Effector memory CD8-positive, alpha-beta T cell (primary cell): Measurements from ENCODE around the gene SGO2.

Source experiments
- ATAC-seq: fragments of 150-1000 bp; cut with Tn5 transposase; replicated peaks from 2 replicates; pipeline ENCODE4 v1.10.0; 2021; ENCODE audit warnings: mild to moderate bottlenecking, moderate library complexity
- DNase-seq, 3 experiments: peaks; one replicate each; pipeline ENCODE4 v3.0.0; 2021
- H3K27ac Mint-ChIP-seq, 2 donors: one replicate each; pipeline ENCODE4 v1.8.0; 2022; ENCODE audit warnings: mild to moderate bottlenecking in 2 of 2, mixed read lengths in 2 of 2, moderate library complexity in 2 of 2
- H3K27me3 Mint-ChIP-seq, 2 donors: one replicate each; pipeline ENCODE4 v1.8.0; 2022; ENCODE audit warnings: mixed read lengths in 2 of 2
- H3K36me3 Mint-ChIP-seq: one replicate; pipeline ENCODE4 v1.8.0; 2022; ENCODE audit warnings: mild to moderate bottlenecking, moderate library complexity, mixed read lengths; ENCODE audit not compliant: insufficient read depth
- H3K4me1 Mint-ChIP-seq, 2 donors: one replicate each; pipeline ENCODE4 v1.8.0; 2022; ENCODE audit warnings: low read depth in 2 of 2, mixed read lengths in 2 of 2
- H3K4me3 Mint-ChIP-seq, 2 donors: one replicate each; pipeline ENCODE4 v1.8.0; 2022; ENCODE audit warnings: mild to moderate bottlenecking in 2 of 2, mixed read lengths in 2 of 2, moderate library complexity in 2 of 2
- H3K9me3 Mint-ChIP-seq, 2 donors: one replicate each; pipeline ENCODE4 v1.8.0; 2022; ENCODE audit warnings: mixed read lengths in 2 of 2
- total RNA-seq, 9 experiments: gene quantifications; one replicate each; lab custom pipeline; 2026; lab: John Stamatoyannopoulos, UW

SGO2 gene, protein sequence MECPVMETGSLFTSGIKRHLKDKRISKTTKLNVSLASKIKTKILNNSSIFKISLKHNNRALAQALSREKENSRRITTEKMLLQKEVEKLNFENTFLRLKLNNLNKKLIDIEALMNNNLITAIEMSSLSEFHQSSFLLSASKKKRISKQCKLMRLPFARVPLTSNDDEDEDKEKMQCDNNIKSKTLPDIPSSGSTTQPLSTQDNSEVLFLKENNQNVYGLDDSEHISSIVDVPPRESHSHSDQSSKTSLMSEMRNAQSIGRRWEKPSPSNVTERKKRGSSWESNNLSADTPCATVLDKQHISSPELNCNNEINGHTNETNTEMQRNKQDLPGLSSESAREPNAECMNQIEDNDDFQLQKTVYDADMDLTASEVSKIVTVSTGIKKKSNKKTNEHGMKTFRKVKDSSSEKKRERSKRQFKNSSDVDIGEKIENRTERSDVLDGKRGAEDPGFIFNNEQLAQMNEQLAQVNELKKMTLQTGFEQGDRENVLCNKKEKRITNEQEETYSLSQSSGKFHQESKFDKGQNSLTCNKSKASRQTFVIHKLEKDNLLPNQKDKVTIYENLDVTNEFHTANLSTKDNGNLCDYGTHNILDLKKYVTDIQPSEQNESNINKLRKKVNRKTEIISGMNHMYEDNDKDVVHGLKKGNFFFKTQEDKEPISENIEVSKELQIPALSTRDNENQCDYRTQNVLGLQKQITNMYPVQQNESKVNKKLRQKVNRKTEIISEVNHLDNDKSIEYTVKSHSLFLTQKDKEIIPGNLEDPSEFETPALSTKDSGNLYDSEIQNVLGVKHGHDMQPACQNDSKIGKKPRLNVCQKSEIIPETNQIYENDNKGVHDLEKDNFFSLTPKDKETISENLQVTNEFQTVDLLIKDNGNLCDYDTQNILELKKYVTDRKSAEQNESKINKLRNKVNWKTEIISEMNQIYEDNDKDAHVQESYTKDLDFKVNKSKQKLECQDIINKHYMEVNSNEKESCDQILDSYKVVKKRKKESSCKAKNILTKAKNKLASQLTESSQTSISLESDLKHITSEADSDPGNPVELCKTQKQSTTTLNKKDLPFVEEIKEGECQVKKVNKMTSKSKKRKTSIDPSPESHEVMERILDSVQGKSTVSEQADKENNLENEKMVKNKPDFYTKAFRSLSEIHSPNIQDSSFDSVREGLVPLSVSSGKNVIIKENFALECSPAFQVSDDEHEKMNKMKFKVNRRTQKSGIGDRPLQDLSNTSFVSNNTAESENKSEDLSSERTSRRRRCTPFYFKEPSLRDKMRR
- 2.0 to 15.9 (median 11.3) reads per million in 9 experiments for total RNA-seq

DNA sequence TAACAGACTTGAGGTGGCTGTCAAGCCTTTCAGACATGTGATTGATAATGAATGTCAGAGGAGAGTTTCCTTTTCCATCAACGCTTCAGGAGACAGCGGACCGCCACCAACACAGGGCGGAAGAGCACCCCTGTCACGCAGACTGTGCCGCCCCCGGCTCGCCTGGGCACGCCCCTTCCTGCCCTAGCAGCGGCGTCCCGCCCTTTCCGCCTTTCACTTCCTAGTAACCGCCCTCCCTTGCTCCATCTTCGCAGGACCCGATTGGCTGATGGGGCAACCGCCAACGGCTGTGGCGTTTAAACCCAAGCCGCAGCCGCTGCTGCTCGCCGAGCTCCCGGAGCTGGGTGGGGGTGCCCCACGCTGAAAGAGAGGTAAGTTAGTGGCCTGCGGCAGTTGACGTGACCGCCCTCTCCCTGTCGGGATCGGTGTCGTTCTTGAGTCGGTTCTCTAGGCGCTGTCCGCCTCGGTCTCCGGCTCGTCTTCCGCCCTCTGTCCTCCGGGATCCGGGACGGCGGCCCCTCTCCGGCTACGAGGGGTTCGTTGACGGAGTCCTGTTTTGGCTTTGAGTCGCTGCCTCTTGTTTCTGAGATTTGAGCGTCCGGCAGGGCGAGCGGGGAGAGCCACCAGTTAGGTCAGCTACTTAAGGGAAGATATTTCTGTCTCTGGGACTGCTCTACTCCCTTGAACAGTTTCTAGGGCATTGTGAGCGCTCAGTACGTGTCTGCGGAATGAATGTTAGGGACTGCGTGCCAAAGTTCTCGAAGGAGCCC, at the start of gene SGO2:
Gene SGO2, plus strand, starts transcription at position 326 of the 770 bp plus-strand sequence. CDS start 6,769 bp downstream, outside the sequence.
- DNase-seq (peak; percentile 94 to 96 (median 96)), ATAC-seq (peak; percentile 99)
- Mint-ChIP-seq H3K4me1 (peaks cover 7 to 9% of the 10 kb centered on the region in 2 donors), H3K4me3 (peak within 1 kb of the TSS; percentile 90 to 92), H3K36me3 (peaks cover 8% of the 10 kb centered on the region), H3K27me3 (no peaks in the 10 kb centered on the region), H3K9me3 (no peaks in the 10 kb centered on the region), H3K27ac (peak within 1 kb of the TSS; percentile 86 to 88)

DNA sequence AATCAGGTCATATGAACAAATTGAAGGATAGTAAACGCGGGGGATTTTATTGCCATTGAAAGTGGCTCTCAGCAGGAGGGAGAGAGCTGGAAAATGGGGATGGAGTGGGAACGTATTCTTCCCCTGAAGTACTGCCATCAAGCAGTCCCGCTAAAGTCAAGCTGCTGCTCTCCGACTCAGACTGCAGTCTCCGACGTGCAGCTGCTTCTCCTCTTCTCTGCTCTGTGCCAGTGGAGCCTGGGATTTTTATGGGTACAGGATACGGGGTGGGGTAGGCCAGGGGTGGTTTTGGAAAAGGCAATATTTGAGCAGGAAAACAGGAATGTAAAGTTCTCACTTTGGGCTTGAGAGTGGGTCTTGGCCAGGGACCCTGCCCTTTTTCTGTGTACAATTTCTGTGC, 49.2 kb upstream of the SGO2 start:
- Mint-ChIP-seq H3K27ac (peak overlapping the region in 1 of 2 donors; percentile 32), H3K27me3 (no peaks in the 10 kb centered on the region), H3K4me1 (peaks cover 0 to 3% of the 10 kb centered on the region in 2 donors), H3K4me3 (no peak overlapping the region), H3K36me3 (peaks cover 9% of the 10 kb centered on the region), H3K9me3 (no peaks in the 10 kb centered on the region)
- DNase-seq, result no peak
- ATAC-seq, result no peak

DNA sequence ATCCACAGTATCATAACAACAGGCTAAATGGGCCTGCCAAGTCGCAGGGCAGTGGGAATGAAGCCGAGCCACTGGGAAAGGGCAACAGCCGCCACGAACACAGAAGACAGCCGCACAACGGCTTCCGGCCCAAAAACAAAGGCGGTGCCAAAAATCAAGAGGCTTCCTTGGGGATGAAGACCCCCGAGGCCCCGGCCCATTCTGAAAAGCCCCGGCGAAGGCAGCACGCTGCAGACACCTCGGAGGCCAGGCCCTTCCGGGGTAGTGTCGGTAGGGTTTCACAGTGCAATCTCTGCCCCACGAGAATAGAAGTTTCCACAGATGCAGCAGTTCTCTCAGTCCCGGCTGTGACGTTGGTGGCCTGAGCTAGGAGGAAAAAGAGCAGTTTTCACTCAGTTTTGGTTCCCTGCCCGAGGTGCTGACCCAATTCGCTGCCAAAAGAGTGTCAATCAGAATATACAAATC, 48.3 kb upstream of the SGO2 start:
- Mint-ChIP-seq H3K4me1 (peaks cover 0 to 3% of the 10 kb centered on the region in 2 donors), H3K27me3 (no peaks in the 10 kb centered on the region), H3K4me3 (no peak overlapping the region), H3K9me3 (no peaks in the 10 kb centered on the region), H3K36me3 (peaks cover 9% of the 10 kb centered on the region), H3K27ac (no peak overlapping the region)
- ATAC-seq (no peak), DNase-seq (no peak)

DNA sequence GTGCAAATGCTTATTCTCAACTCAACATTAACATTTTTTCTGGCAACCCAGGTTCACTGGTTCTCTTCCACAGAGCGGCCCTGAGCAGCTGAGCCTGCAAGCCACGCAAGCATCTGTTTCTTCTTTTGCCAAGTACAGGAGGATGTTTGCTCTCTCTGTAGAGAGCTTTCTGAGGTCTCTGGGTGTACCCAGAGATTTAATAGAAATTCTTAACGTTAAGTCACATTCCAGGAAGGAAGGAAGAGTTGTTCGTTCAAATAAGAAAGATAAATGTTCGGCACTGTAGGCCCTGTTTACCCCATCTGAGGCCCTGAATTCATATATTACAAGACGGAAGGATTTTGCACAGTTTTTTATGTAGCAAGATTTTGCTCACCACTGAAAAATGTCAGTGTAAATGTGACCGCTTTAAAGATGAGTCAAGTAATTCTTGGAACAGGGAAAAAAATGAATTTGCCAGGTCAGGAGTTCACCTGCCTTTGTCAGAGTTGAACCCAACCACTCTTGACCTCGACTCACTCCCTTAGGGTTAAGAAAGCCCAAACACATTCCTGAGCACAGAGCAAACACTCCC, 46.2 kb upstream of the SGO2 start:
- Mint-ChIP-seq H3K9me3 (no peaks in the 10 kb centered on the region), H3K27me3 (no peaks in the 10 kb centered on the region), H3K4me3 (no peak overlapping the region), H3K27ac (no peak overlapping the region), H3K36me3 (peaks cover 4% of the 10 kb centered on the region), H3K4me1 (peaks cover 0 to 3% of the 10 kb centered on the region in 2 donors)
- no peak for DNase-seq
- ATAC-seq, result no peak

DNA sequence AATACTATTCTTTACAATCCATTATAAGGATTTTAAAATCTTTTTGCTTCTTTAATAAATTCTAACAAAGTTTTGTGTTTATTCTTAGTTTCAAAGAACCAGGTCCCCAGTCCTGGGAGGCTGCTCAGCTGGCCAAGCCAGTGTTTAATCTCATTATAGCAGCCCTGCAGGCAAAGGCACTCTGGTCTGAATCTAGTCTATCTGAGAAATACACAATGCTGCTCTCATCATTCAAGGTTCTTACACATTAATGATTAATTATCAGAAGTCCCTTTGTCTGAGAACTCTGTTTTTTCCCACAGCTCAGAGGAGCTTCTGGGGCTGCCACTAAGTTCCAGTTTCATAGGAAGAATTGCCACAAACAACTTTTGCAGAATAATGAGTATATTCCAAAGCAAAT, 43.8 kb upstream of the SGO2 start:
- no peak for ATAC-seq
- Mint-ChIP-seq H3K27me3 (no peaks in the 10 kb centered on the region), H3K9me3 (no peaks in the 10 kb centered on the region), H3K4me1 (peaks cover 0 to 3% of the 10 kb centered on the region in 2 donors), H3K27ac (no peak overlapping the region), H3K36me3 (peaks cover 4% of the 10 kb centered on the region), H3K4me3 (no peak overlapping the region)
- DNase-seq, result no peak

DNA sequence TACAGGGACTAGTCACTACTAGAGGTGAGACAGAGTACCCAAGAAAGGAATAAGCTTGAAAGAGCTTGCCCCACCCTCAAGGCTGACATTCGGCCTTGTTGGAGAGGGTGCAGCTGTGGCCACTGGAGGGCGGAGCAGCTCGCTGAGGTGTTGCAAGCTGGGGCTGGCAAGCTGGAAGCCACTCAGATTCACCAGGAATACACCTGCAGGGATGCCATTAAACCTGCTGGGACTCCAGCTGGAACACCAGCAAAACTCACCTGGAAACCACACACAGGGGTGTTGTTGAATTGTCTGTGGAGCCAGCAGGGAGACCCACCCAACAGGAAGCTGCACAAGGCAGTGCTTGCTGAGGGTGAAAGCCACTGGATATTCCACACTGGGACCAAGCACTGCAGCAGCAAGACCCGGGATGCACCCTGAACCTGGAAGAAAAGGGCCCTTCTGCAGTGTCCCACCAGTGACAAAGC, 42.2 kb upstream of the SGO2 start:
- no peaks in the 10 kb centered on the region for H3K27me3 Mint-ChIP-seq
- peaks cover 9% of the 10 kb centered on the region for H3K36me3 Mint-ChIP-seq
- DNase-seq (no peak), ATAC-seq (no peak)
- H3K4me3 Mint-ChIP-seq, result no peak overlapping the region
- peaks cover 0 to 3% of the 10 kb centered on the region in 2 donors for H3K4me1 Mint-ChIP-seq
- H3K27ac Mint-ChIP-seq, result no peak overlapping the region
- H3K9me3 Mint-ChIP-seq, result no peaks in the 10 kb centered on the region

DNA sequence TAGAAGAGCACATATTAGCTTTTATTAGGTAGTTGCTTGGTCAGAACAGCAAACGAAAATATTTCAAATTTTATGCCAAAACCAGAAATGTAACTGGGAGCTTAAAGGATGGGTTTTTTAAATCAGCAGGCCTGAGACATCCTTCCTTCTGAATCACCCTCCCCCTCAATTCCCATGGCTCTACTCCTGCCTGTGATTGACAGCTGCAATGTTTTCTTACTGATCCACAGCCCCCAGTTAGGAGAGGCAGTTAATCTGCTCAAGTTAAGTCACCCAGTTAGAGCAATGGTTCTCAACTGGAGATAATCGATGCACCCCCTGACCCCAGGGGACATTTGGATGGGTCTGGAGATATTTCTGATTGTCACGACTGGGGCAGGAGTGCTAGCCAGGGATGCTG, 41.1 kb upstream of the SGO2 start:
- Mint-ChIP-seq H3K4me1 (peaks cover 0 to 3% of the 10 kb centered on the region in 2 donors), H3K9me3 (no peaks in the 10 kb centered on the region), H3K4me3 (no peak overlapping the region), H3K27ac (no peak overlapping the region), H3K36me3 (peaks cover 15% of the 10 kb centered on the region), H3K27me3 (no peaks in the 10 kb centered on the region)
- DNase-seq, result no peak
- no peak for ATAC-seq

DNA sequence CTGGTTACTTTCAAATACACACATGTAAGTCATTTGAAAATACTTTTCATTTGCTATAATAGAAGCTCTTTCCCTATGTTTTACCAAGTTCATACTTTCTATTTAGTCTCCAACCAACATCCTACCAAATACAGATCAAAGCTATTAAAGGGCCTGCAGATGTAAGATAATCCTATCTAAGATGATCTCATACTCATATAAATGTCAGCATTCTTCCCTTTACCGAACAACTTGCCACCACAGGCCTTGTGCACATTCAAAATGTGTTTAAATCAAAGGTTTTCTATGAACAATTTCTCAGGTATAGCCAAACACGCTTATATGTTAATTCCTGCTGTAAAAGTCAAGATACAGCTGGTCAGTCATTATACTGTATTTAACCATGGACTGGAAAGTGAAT, 39.5 kb upstream of the SGO2 start:
- DNase-seq, result no peak
- Mint-ChIP-seq H3K4me3 (no peak overlapping the region), H3K27me3 (no peaks in the 10 kb centered on the region), H3K27ac (no peak overlapping the region), H3K9me3 (no peaks in the 10 kb centered on the region), H3K4me1 (peaks cover 0 to 2% of the 10 kb centered on the region in 2 donors), H3K36me3 (peaks cover 28% of the 10 kb centered on the region)
- no peak for ATAC-seq

DNA sequence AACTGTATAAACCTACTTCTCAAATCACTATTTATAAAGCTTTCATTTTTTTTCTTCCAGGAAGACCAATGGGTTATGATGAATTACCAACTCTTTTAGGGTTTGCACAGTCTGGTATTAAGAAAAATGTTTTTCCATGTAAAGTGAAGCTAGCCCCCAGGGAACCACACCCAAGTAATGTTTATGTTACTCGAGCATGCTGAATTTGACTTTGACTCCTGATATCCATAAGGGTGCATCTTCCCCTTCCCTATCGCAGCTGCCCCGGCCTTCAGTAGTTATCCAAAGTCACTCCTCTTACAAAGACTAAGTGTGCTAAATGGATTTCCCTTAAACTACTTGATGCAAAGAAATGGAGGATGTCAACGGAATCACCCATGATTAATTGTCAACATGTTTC, 37.8 kb upstream of the SGO2 start:
- H3K9me3 Mint-ChIP-seq, result no peaks in the 10 kb centered on the region
- DNase-seq (no peak), ATAC-seq (no peak)
- H3K27me3 Mint-ChIP-seq, result no peaks in the 10 kb centered on the region
- H3K27ac Mint-ChIP-seq, result peak overlapping the region in 1 of 2 donors; percentile 59
- no peaks in the 10 kb centered on the region for H3K4me1 Mint-ChIP-seq
- peaks cover 42% of the 10 kb centered on the region for H3K36me3 Mint-ChIP-seq
- no peak overlapping the region for H3K4me3 Mint-ChIP-seq

DNA sequence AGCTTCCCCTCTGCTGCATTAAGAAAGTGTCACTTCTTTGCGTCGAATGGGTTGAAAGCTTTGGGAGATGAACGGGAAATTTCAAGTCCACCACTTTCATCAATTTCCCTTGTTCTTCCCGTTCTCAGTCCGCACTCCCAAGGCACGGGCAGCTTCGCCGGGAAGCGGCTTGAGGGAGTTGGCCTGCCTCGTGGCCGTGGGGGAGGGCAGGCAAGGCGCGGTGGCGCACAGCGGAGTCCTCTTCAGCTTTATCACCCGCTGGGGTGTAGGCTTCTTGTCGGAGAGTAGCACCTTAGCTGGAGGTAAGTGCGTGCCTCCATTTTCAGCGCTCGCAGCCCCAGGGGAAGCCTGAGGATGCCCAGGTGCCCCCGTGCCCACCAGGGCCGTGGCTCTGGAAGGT, 36.0 kb upstream of the SGO2 start:
- Mint-ChIP-seq H3K36me3 (peaks cover 43% of the 10 kb centered on the region), H3K4me1 (no peaks in the 10 kb centered on the region), H3K27me3 (no peaks in the 10 kb centered on the region), H3K4me3 (no peak overlapping the region), H3K27ac (peak overlapping the region in 1 of 2 donors; percentile 35), H3K9me3 (no peaks in the 10 kb centered on the region)
- ATAC-seq (no peak), DNase-seq (no peak)

DNA sequence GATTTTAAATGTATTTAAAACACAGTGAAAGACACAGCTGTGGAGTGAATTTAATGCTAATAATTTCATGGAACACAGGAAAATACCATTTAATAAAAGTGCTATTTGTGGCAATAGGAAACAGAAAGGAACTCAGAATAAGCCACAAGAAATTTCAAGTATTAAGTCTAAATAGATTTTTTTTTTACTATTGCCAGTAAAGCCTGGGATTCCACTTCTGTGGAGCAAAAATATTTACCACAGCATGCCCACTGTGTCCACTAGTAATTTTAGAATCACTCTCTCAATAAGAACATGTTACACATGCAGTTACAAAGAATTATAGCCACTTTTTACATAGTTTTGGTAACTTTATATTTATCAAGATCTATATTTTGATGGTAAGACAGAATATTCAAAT, 33.4 kb upstream of the SGO2 start:
- no peaks in the 10 kb centered on the region for H3K9me3 Mint-ChIP-seq
- DNase-seq, result no peak
- no peak for ATAC-seq
- peaks cover 63% of the 10 kb centered on the region for H3K36me3 Mint-ChIP-seq
- H3K27me3 Mint-ChIP-seq, result no peaks in the 10 kb centered on the region
- H3K27ac Mint-ChIP-seq, result no peak overlapping the region
- H3K4me1 Mint-ChIP-seq, result no peaks in the 10 kb centered on the region
- H3K4me3 Mint-ChIP-seq, result no peak overlapping the region

DNA sequence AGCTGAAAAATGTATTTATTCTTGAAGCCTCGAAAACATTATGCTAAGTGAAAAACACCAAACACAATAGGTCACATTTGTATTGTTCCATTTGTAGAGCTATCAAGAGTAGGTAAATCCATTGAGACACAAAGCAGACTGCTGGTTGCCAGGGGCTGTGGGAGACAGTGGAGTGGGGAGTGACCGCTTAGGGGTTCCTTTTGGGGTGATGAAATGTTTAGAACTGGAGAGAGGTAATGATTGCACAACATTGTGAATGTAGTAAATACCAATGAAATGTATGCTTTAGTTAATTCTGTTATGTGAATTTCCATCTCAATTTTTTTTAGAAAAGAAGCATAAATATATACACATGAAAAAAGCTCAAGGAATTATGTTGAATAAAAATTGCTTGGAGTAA, 32.0 kb upstream of the SGO2 start:
- no peak overlapping the region for H3K27ac Mint-ChIP-seq
- peaks cover 0 to under 1% of the 10 kb centered on the region in 2 donors for H3K4me1 Mint-ChIP-seq
- H3K9me3 Mint-ChIP-seq, result no peaks in the 10 kb centered on the region
- no peaks in the 10 kb centered on the region for H3K27me3 Mint-ChIP-seq
- no peak for DNase-seq
- H3K36me3 Mint-ChIP-seq, result peaks cover 66% of the 10 kb centered on the region
- H3K4me3 Mint-ChIP-seq, result no peak overlapping the region
- ATAC-seq, result no peak
